Fibroblast of mammary gland (primary cell): ENCODE data around the gene WWTR1.

ENCODE experiments used
- DNase-seq: peaks from one replicate; pipeline ENCODE4 v3.0.0-alpha.2; 2010; ENCODE audit warnings: low read depth
- H3K4me3 ChIP-seq: 2 replicates; pipeline ENCODE4 v1.5.1; 2011; ENCODE audit warnings: low read depth, mild to moderate bottlenecking, low read length, moderate library complexity; ENCODE audit not compliant: control insufficient read depth
- CTCF ChIP-seq: conservative IDR thresholded peaks from 2 replicates; pipeline ENCODE4 v1.5.1; 2011; ENCODE audit warnings: low read depth, low read length, inconsistent platforms; ENCODE audit not compliant: control insufficient read depth, insufficient read depth

The WWTR1 gene

GRCh38 chr3:149657926-149658743, at the start of gene WWTR1:
Gene WWTR1 (minus strand): TSS chr3:149658025. CDS start chr3:149657306, 719 bp downstream.
- DNase-seq: peak; percentile 94
- H3K4me3 ChIP-seq: peak within 1 kb of the TSS; percentile 95
- TF ChIP-seq CTCF: peak; percentile 11

- H3K4me3 ChIP-seq: no peak overlapping the region
- no peak for TF ChIP-seq CTCF
- DNase-seq: peak; percentile 75
Measured at GRCh38 chr3:149706905-149707304, 49.1 kb upstream of the WWTR1 start.

GRCh38 chr3:149705416-149705815, 47.6 kb upstream of the WWTR1 start:
- no peak overlapping the region for H3K4me3 ChIP-seq
- no peak for TF ChIP-seq CTCF
- peak; percentile 32 for DNase-seq

- no peak overlapping the region for H3K4me3 ChIP-seq
- DNase-seq: peak; percentile 98
- no peak for TF ChIP-seq CTCF
Measured at GRCh38 chr3:149703466-149703865, 45.6 kb upstream of the WWTR1 start.

- DNase-seq: peak; percentile 100
- no peak for TF ChIP-seq CTCF
- H3K4me3 ChIP-seq: no peak overlapping the region
Measured at GRCh38 chr3:149702691-149703441, 45.0 kb upstream of the WWTR1 start.

GRCh38 chr3:149701977-149702350, 44.1 kb upstream of the WWTR1 start:
- no peak for DNase-seq
- no peak overlapping the region for H3K4me3 ChIP-seq
- no peak for TF ChIP-seq CTCF
